HepG2 (cell line): ENCODE measurements around the gene MIA2. TPM values are rescaled to one million over a fixed set of nuclear protein-coding genes. Genes with fewer than 3 reads are reported as not detected.
A peak's percentile ranks its signal among the peaks of the same experiment; 100 is the strongest.

ENCODE experiments used
- ATAC-seq: fragments of 200-7000 bp; cut with Tn5 transposase; 3 replicates; pipeline ENCODE4 v1.9.1; 2020; ENCODE audit warnings: mild to moderate bottlenecking, moderate library complexity
- BruUV-seq: library from RNA; stranded (reverse); fragments of 400-500 nt; replicated peaks from 2 replicates; lab custom pipeline; 2021; lab: Mats Ljungman, UMichigan
- CTCF ChIA-PET: fragments of 300-600 bp; formaldehyde crosslinking; extraction: SDS; loops from one replicate; lab custom pipeline; 2021; ENCODE audit warnings: low total read pairs, inconsistent platforms, low intra/inter-chr PET ratio; lab: Yijun Ruan, JAX
- POLR2A ChIA-PET: fragments of 350-600 bp; sonication (Branson Sonifier 250); formaldehyde crosslinking; loops from one replicate; lab custom pipeline; 2020; ENCODE audit warnings: antibody characterized with exemption, inconsistent platforms; lab: Yijun Ruan, JAX
- DNase-seq: peaks from one replicate; pipeline ENCODE4 v3.0.0-alpha.2; 2015; ENCODE audit warnings: low spot score
- FAIRE-seq: peaks from 3 replicates; lab custom pipeline; 2011; peaks lifted over from hg19 to GRCh38; lab: Jason Lieb, UNC
- H2AFZ ChIP-seq: one replicate; pipeline ENCODE4 v1.6.1; 2011; ENCODE audit warnings: low read length, inconsistent platforms
- H3K27ac ChIP-seq: fragments of 300-600 bp; 3 replicates; pipeline ENCODE4 v1.8.0; 2011; ENCODE audit warnings: mixed run types, mild to moderate bottlenecking, mixed read lengths, low read length, inconsistent platforms; ENCODE audit not compliant: insufficient read depth; ENCODE audit errors: extremely low read length
- H3K27me3 ChIP-seq, 2 experiments: fragments of 200-600 bp in 1 of 2; 2 replicates in 1 of 2; 3 replicates in 1 of 2; pipeline versions ENCODE4 v1.6.0 to v1.8.0; 2011; ENCODE audit warnings: low read length in 2 of 2, mild to moderate bottlenecking in 2 of 2, moderate library complexity in 2 of 2, inconsistent platforms in 1 of 2; ENCODE audit not compliant: insufficient read depth in 2 of 2, control insufficient read depth in 1 of 2
- H3K36me3 ChIP-seq, 2 experiments: fragments of 200-600 bp in 1 of 2; replicated peaks in 1 of 2; 2 replicates in 1 of 2; 3 replicates in 1 of 2; pipeline versions ENCODE4 v1.5.1 to v1.8.0; 2011; ENCODE audit warnings: low read length in 2 of 2, inconsistent platforms in 1 of 2; ENCODE audit not compliant: insufficient read depth in 2 of 2, control insufficient read depth in 1 of 2
- H3K4me1 ChIP-seq: 2 replicates; pipeline ENCODE4 v1.5.1; 2012; ENCODE audit warnings: low read length, inconsistent platforms; ENCODE audit not compliant: insufficient read depth
- H3K4me2 ChIP-seq: 2 replicates; pipeline ENCODE4 v1.6.0; 2011; ENCODE audit warnings: low read depth, low read length, inconsistent platforms
- H3K4me3 ChIP-seq, 3 experiments: fragments of 200-600 bp in 1 of 3; sonication (generic), shearing (Covaris generic) in 1 of 3; replicated peaks in 1 of 3; 2 replicates each; pipeline ENCODE4 v1.5.1; 2011 to 2016; ENCODE audit warnings: low read length in 3 of 3, inconsistent platforms in 2 of 3, low read depth in 2 of 3, mild to moderate bottlenecking in 2 of 3, control low read depth in 1 of 3, mixed read lengths in 1 of 3; ENCODE audit not compliant: insufficient read depth in 1 of 3
- H3K79me2 ChIP-seq: one replicate; pipeline ENCODE4 v1.6.1; 2011; ENCODE audit warnings: low read length, inconsistent platforms; ENCODE audit not compliant: insufficient read depth
- H3K9ac ChIP-seq: 2 replicates; pipeline ENCODE4 v1.6.0; 2011; ENCODE audit warnings: mild to moderate bottlenecking, low read depth, low read length, inconsistent platforms; ENCODE audit not compliant: insufficient read depth
- H3K9me3 ChIP-seq: 2 replicates; pipeline ENCODE4 v1.5.1; 2012; ENCODE audit warnings: mild to moderate bottlenecking, low read length
- H4K20me1 ChIP-seq: 2 replicates; pipeline ENCODE4 v1.6.0; 2011; ENCODE audit warnings: inconsistent platforms, mild to moderate bottlenecking, low read length, moderate library complexity; ENCODE audit not compliant: insufficient read depth
- AGO2 ChIP-seq: fragments of 200-400 bp; formaldehyde crosslinking; optimal IDR thresholded peaks from 2 replicates; pipeline ENCODE3; 2017; ENCODE audit warnings: mild to moderate bottlenecking, low read depth, low read length, moderate library complexity
- ARNT2 ChIP-seq: sonication (generic); formaldehyde crosslinking; IDR thresholded peaks from 2 replicates; pipeline ENCODE4 v1.8.0; 2022; ENCODE audit warnings: mild to moderate bottlenecking, low read depth, missing genetic modification reagents, moderate library complexity
- ATF6 ChIP-seq: sonication (generic); formaldehyde crosslinking; conservative IDR thresholded peaks from 2 replicates; pipeline ENCODE4 v1.4.0; 2020; ENCODE audit warnings: missing genetic modification reagents
- BRD4 ChIP-seq: sonication (generic); formaldehyde crosslinking; IDR thresholded peaks from 2 replicates; pipeline ENCODE4 v1.4.0; 2020; ENCODE audit warnings: missing genetic modification reagents
- ELF4 ChIP-seq: sonication (generic); formaldehyde crosslinking; IDR thresholded peaks from 2 replicates; pipeline ENCODE4 v1.5.0; 2020; ENCODE audit warnings: missing genetic modification reagents, mild to moderate bottlenecking, moderate library complexity, borderline replicate concordance
- HIVEP1 ChIP-seq: sonication (generic); formaldehyde crosslinking; IDR thresholded peaks from 2 replicates; pipeline ENCODE4 v1.4.0; 2020; ENCODE audit warnings: mild to moderate bottlenecking, missing genetic modification reagents
- KDM3A ChIP-seq: IDR thresholded peaks from 2 replicates; pipeline ENCODE4 v1.6.1; 2018; ENCODE audit warnings: low read depth, missing compliant biosample characterization
- KDM5B ChIP-seq: sonication (generic); formaldehyde crosslinking; IDR thresholded peaks from 2 replicates; pipeline ENCODE4 v1.4.0; 2020; ENCODE audit warnings: missing genetic modification reagents, mild to moderate bottlenecking, borderline replicate concordance
- MTA1 ChIP-seq: sonication (generic); formaldehyde crosslinking; IDR thresholded peaks from 2 replicates; pipeline ENCODE4 v1.4.0; 2020; ENCODE audit warnings: missing genetic modification reagents, mild to moderate bottlenecking, borderline replicate concordance
- MXD1 ChIP-seq: sonication (generic); formaldehyde crosslinking; IDR thresholded peaks from 2 replicates; pipeline ENCODE4 v1.4.0; 2020; ENCODE audit warnings: mild to moderate bottlenecking, missing genetic modification reagents
- MXD3 ChIP-seq: IDR thresholded peaks from 2 replicates; pipeline ENCODE4 v1.6.1; 2016; ENCODE audit warnings: mild to moderate bottlenecking, missing biosample characterization, missing genetic modification reagents
- SAP130 ChIP-seq: IDR thresholded peaks from 2 replicates; pipeline ENCODE4 v1.6.1; 2016; ENCODE audit warnings: low read depth
- SOX6 ChIP-seq, 2 experiments: fragments of 450-650 bp in 1 of 2; sonication (generic) in 1 of 2; formaldehyde crosslinking in 1 of 2; IDR thresholded peaks; 2 replicates each; pipeline versions ENCODE4 v1.4.0 to v1.6.1; 2017 to 2020; ENCODE audit warnings: antibody characterized with exemption in 1 of 2, mild to moderate bottlenecking in 1 of 2, missing genetic modification reagents in 1 of 2
- TGIF2 ChIP-seq: IDR thresholded peaks from 2 replicates; pipeline ENCODE4 v1.6.1; 2016; ENCODE audit warnings: control low read depth, missing compliant biosample characterization
- ZNF124 ChIP-seq: sonication (generic); formaldehyde crosslinking; IDR thresholded peaks from 2 replicates; pipeline ENCODE4 v1.4.0; 2020; ENCODE audit warnings: missing genetic modification reagents
- ZNF225 ChIP-seq: sonication (generic); formaldehyde crosslinking; IDR thresholded peaks from 2 replicates; pipeline ENCODE4 v1.4.0; 2020; ENCODE audit warnings: mild to moderate bottlenecking, missing genetic modification reagents
- ZNF253 ChIP-seq: sonication (generic); formaldehyde crosslinking; IDR thresholded peaks from 2 replicates; pipeline ENCODE4 v1.8.0; 2022; ENCODE audit warnings: mild to moderate bottlenecking, missing genetic modification reagents, borderline replicate concordance
- ZNF350 ChIP-seq: sonication (generic); formaldehyde crosslinking; IDR thresholded peaks from 2 replicates; pipeline ENCODE4 v1.4.0; 2020; ENCODE audit warnings: mild to moderate bottlenecking, low read depth, missing genetic modification reagents, borderline replicate concordance
- ZNF703 ChIP-seq: sonication (generic); formaldehyde crosslinking; IDR thresholded peaks from 2 replicates; pipeline ENCODE4 v1.5.1; 2020; ENCODE audit warnings: missing genetic modification reagents, mild to moderate bottlenecking, moderate library complexity, borderline replicate concordance
- WGBS: methylation state at CpG from one replicate; pipeline ENCODE4 v1.1.6; 2017; ENCODE audit warnings: low lambda C conversion rate; 5-methylcytosine and 5-hydroxymethylcytosine counted together
- in situ Hi-C: cut with HindIII; loops from 2 replicates; pipeline ENCODE4 v1.10.0; 2017; ENCODE audit warnings: low pct_unique_long_range_greater_than_20kb; ENCODE audit not compliant: extremely low pct_ligation_motif_present
- intact Hi-C: fragments of 100-400 bp; cut with micrococcal nuclease; formaldehyde crosslinking; loops from one replicate; pipeline ENCODE4 v1.10.0; 2022; ENCODE audit not compliant: unreplicated experiment
- polyA plus RNA-seq, 8 experiments: library from polyadenylated mRNA; depleted of rRNA in 3 of 8; stranded (reverse) in 7 of 8; unstranded in 1 of 8; fragments of >200 nt; fragmentation: Illumina TruSeq in 4 of 8; extraction: Trizol in 4 of 8; gene quantifications; 2 replicates each; pipeline versions ENCODE4 v1.2.1 to v1.2.3, GENCODE V29; 2011 to 2016; ENCODE audit warnings: low read depth in 4 of 8, missing spikeins in 1 of 8, mixed read lengths in 1 of 8; ENCODE audit not compliant: insufficient read depth in 1 of 8
- total RNA-seq, 5 experiments: library from RNA; depleted of rRNA; stranded (reverse); fragments of >200 nt; fragmentation: Illumina TruSeq; extraction: Trizol; gene quantifications; 2 replicates each; pipeline ENCODE4 v1.2.3, GENCODE V29; 2016; ENCODE audit warnings: low read depth in 1 of 5

The MIA2 gene
- total and polyA plus RNA-seq, 2 of the 13 experiments (the other 11 are each of a cell fraction or from before 2014, with no cell fraction given), result 134 to 158 TPM

GRCh38 chr14:39366460-39367386 lies 133.0 kb downstream of the MIA2 start:
- Histone ChIP-seq H3K79me2 (peaks cover 12% of the 10 kb centered on the region), H3K9me3 (peaks cover 7% of the 10 kb centered on the region; the same call in 1 of the 2 replicates), H3K4me2 (no peak overlapping the region), H2AFZ (no peak overlapping the region), H3K4me1 (peaks cover 12% of the 10 kb centered on the region; the same call in 1 of the 2 replicates), H3K36me3 (peaks cover 10 to 24% of the 10 kb centered on the region in 2 experiments), H3K27ac (no peak overlapping the region), H3K4me3 (no peak overlapping the region), H4K20me1 (peaks cover 14% of the 10 kb centered on the region; the same call in 1 of the 2 replicates), H3K27me3 (no peaks in the 10 kb centered on the region), H3K9ac (no peak overlapping the region)
- 97% methylated on average over 10 of the region's 10 CpGs for WGBS
- ChIA-PET POLR2A (interaction anchor here (0.6 to 1.2 kb wide), 4 partner anchors 31 to 264 kb away, joined by 3 to 4 read pairs (median 3); partner anchors contain the start of gene SEC23A), CTCF (no interaction called here)
- BruUV-seq, result no TSS peak
- DNase-seq (no peak), ATAC-seq (peak; percentile 48), FAIRE-seq (no peak)
- in situ Hi-C loops (loop anchor here (5.0 kb wide), 2 partner anchors 134 to 259 kb away; partner anchors contain the start of gene MIA2), intact Hi-C loops (loop anchor here (5.0 kb wide), 1 partner anchor 101 kb away; no protein-coding TSS in a partner anchor)
- TF ChIP-seq SAP130 (CRISPR knock-in tag), result no peak
- TF ChIP-seq ZNF350 (CRISPR knock-in tag), result 0 out of 2 replicates have a peak, but pooled peaks have one; percentile 13
- TF ChIP-seq SOX6 (IDR thresholded peaks at IDR 0.05), result no peak
- no peak for TF ChIP-seq SOX6 (CRISPR knock-in tag; IDR thresholded peaks at IDR 0.05)
- TF ChIP-seq TGIF2 (CRISPR knock-in tag), result no peak
- TF ChIP-seq ZNF124 (CRISPR knock-in tag), result no peak
- TF ChIP-seq ELF4 (CRISPR knock-in tag), result no peak
- peak; percentile 34 for TF ChIP-seq AGO2
- TF ChIP-seq KDM3A (CRISPR knock-in tag), result no peak
- TF ChIP-seq BRD4, result peak; percentile 38; the same call in 1 of the 2 replicates
- no peak for TF ChIP-seq HIVEP1 (CRISPR knock-in tag)
- no peak for TF ChIP-seq ARNT2
- 0 out of 2 replicates have a peak, but pooled peaks have one; percentile 24 for TF ChIP-seq MXD1 (CRISPR knock-in tag)
- TF ChIP-seq MTA1 (CRISPR knock-in tag), result 0 out of 2 replicates have a peak, but pooled peaks have one; percentile 3
- TF ChIP-seq MXD3 (CRISPR knock-in tag), result 0 out of 2 replicates have a peak, but pooled peaks have one; percentile 32
- no peak for TF ChIP-seq ZNF703 (CRISPR knock-in tag)
- peak; percentile 61; the same call in 1 of the 2 replicates for TF ChIP-seq ZNF225 (CRISPR knock-in tag)
- 0 out of 2 replicates have a peak, but pooled peaks have one; percentile 32 for TF ChIP-seq ZNF253
- TF ChIP-seq ATF6, result no peak
- peak; percentile 30; the same call in 1 of the 2 replicates for TF ChIP-seq KDM5B (CRISPR knock-in tag)
